B cell (primary cell): ENCODE data around the gene HSBP1.

Experiments
- EZH2 ChIP-seq: IDR thresholded peaks from 2 replicates; pipeline ENCODE4 v1.6.1; 2012; ENCODE audit warnings: borderline replicate concordance, low read depth, mild to moderate bottlenecking, moderate library complexity, low read length; ENCODE audit not compliant: insufficient read depth, poor library complexity, severe bottlenecking
- TF ChIP-seq, protein P1 (sequence below): fragments of 200-600 bp; IDR thresholded peaks from one replicate; pipeline ENCODE4 v1.8.0; 2022; ENCODE audit warnings: antibody characterized with exemption, mild to moderate bottlenecking

- TF ChIP-seq, protein P1, sequence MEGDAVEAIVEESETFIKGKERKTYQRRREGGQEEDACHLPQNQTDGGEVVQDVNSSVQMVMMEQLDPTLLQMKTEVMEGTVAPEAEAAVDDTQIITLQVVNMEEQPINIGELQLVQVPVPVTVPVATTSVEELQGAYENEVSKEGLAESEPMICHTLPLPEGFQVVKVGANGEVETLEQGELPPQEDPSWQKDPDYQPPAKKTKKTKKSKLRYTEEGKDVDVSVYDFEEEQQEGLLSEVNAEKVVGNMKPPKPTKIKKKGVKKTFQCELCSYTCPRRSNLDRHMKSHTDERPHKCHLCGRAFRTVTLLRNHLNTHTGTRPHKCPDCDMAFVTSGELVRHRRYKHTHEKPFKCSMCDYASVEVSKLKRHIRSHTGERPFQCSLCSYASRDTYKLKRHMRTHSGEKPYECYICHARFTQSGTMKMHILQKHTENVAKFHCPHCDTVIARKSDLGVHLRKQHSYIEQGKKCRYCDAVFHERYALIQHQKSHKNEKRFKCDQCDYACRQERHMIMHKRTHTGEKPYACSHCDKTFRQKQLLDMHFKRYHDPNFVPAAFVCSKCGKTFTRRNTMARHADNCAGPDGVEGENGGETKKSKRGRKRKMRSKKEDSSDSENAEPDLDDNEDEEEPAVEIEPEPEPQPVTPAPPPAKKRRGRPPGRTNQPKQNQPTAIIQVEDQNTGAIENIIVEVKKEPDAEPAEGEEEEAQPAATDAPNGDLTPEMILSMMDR: no peak
- TF ChIP-seq EZH2: no peak
Measured at GRCh38 chr16:83837566-83837965, 29.8 kb downstream of the HSBP1 start.
